HG03045 (cell line): ENCODE results near the gene AGBL2.
A peak's percentile ranks its signal among the peaks of the same experiment; 100 is the strongest.
"Not testable (repeated sequence)": the region's sequence is repeated elsewhere in the genome, so short reads cannot be mapped to it uniquely, and the experiment has no call there.

Experiments
- ATAC-seq: cut with Tn5 transposase; IDR thresholded peaks from one replicate; pipeline ENCODE4 v1.9.1; 2021; ENCODE audit warnings: mild to moderate bottlenecking, moderate library complexity; ENCODE audit not compliant: unreplicated experiment

AGBL2 gene

DNA sequence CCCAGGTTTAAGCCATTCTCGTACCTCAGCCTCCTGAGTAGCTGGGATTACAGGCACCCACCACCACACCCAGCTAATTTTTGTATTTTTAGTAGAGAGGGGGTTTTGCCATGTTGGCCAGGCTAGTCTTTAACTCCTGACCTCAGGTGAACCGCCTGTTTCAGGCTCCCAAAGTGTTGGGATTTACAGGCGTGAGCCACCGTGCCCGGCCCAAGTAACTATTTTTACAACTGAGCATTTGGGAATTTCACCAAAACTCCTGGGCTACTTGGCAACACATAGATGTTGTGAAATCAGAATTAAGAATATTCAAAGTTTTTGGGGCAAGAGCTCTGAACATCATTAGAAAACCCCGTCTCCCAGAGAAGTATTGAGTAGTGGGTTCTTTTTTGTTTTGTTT, 74.7 kb downstream of the AGBL2 start:
- ATAC-seq: not testable (repeated sequence)

DNA sequence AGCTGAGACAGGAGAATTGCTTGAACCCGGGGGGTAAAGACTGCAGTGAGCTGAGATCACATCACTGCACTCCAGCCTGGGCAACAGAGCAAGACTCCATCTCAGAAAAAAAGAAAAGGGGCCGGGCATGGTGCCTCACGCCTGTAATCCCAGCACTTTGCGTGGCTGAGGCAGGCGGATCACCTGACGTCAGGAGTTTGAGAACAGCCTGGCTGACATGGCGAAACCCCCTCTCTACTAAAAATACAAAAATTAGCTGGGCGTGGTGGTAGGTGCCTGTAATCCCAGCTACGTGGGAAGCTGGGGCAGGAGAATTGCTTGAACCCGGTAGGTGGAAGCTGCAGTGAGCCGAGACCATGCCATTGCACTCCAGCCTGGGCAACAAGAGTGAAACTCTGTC, 78.8 kb downstream of the AGBL2 start:
- not testable (repeated sequence) for ATAC-seq

DNA sequence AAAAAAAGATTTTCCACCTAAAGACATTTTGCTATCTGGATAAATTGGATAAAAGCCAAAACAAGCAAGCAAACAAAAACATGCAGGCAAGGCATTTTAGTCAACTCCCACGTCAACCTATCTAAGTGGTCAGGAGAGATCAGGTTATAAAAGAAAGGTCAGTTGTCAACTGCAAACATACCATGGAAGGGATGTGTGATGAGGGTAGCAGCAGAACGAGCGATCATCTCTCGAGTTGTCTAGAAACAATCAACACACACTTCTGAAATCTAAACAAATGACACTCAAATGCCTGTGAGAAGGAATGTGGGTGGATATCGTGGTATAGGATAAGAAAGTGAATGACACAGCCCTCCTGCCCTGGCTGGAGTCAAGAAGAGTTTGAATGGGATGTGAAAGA, 83.7 kb downstream of the AGBL2 start:
- ATAC-seq: no peak

DNA sequence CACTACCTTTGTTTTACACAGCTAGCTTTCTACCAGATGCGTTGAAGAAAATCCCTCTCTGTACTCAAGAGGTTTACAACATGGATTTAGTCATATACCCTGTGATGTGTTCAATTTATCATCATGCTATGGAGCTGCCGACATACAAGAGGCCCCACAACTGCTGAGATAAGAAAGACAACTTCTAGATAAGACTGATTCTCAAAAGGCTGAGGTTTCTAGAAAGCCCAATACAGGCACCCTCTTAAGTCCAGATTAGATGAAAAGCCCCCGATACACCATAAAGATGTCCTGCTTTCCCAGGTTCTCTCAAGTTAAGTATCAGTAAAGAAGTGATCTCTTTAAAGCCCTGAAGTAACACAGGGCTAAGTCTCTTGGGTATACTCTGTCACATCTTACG, 87.1 kb downstream of the AGBL2 start:
- no peak for ATAC-seq

DNA sequence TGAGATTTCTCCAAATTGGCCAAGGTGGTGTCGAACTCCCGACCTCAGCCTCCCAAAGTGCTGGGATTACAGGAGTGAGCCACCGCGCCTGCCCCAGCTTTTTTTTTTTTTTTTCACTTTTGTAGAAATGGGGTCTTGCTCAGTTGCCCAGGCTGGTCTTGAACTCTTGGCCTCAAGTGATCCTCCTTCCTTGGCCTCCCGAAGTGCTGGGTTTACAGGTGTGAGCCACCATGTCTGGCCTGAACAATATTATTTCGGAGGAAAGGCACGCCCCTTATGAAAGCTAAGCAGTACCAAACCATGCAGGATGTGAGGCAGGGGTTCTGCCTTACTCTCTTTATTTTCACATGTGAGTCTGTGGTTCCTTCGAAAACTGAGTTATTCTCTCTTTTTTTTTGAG, 88.9 kb downstream of the AGBL2 start:
- no peak for ATAC-seq

DNA sequence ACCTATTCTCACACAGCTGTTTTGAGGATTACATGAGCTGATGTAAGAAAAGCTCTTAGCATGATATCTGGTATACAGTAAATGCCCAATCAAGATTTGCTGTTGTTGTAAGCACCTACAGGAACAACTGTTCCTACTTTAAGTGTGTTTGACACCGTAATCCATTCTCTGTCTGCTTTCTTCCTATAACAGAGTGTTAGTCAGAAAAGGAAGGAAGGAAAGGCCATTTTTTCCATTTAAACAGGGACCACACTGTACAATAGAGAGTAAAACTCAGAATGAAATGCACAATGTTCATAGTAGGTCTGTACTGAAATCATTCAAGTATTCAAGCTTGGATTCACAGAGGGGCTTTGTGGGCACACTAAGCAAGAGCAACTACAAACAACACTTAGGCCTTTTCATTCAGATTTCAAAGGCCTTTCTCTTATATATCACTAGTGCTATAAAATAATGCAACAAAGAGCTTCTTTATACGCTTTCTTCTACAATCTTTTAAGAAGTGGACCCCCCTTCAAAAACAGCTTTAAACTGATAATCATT, 94.3 kb downstream of the AGBL2 start:
- ATAC-seq: no peak

DNA sequence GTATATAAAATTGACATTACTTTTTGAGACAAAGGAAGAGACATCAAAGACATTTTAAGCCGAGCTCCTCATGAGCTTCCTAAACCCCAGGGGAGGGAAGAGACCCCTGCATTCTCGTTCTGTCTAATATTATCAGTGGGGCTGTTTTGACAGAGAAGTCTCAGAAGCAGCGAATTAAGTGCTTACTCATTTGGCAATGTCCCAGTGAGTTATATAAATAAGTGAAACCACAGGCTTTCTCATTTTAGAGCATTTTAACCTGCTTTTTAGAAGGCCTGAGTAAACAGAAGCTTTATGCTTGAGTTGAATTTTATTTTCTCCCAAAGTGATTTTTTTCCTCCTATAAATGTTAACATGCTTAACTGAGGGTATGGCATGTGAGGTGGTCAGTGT, 97.8 kb downstream of the AGBL2 start:
- ATAC-seq: no peak

DNA sequence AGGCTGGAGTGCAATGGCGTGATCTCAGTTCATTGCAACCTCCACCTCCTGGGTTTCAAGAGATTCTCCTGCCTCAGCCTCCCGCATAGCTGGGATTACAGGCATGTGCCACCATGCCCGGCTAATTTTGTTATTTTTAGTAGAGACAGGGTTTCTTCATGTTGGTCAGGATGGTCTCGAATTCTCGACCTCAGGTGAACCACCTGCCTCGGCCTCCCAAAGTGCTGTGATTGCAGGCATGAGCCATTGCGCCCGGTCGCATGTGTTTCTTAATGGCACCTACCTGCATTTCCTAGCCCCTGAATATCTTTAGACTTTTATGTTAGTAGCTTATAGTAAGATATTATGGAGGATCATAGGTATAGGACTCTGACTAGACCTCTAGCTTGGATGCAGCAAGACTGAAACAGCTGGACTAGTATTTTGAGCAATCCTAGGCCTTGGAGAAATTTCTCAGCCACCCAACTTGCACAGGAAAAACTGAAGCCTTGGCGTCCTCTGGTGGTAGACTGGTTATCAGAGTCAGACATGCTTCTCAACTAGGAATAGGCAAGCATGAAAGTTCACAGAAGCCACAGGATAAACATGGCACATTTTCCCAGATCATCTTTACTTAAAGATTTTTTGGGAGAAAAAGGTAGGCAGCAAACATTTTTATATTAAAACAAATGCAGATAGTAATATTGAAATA, 98.3 kb downstream of the AGBL2 start:
- no peak for ATAC-seq

DNA sequence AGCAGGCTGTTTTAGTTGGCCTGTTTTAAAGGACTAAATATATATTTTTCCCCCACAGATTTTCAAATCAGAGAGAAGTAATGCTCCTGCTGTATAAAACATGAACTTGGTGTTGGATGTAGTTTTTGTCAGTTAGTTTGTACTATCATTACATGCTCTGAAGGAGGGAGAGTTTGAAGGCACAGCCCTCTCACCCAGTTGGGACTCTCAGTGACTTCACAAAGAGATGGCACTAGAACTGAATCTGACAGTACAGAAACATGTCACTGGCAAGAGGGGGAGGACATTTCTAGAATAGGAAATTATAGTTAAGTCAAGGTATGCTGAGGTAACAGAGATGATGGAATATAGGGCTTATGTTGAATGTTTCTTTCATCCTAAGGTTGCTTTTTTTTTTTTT, 99.9 kb downstream of the AGBL2 start:
- no peak for ATAC-seq

DNA sequence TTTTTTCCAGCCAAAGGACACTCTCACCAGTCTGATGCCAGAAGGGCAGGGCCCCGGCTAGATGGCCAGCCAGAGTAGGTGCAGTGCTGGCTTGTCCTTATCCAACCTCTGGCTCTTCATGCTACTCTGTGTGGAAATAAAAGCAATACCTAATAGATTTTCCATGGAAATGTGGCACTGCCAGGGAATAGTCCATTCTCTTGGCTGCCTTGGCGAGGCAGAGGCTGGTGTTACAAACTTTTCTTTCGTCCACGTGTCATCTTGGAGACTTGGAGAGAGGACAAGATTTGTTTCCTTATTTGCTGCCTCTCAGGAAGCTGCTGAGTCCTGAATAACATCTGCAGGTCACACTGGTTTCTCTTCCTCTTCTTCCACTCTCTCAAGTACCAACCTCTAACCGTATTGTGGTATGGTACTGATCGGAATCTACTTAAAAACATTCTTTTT, 103.8 kb downstream of the AGBL2 start:
- peak; percentile 68 for ATAC-seq

DNA sequence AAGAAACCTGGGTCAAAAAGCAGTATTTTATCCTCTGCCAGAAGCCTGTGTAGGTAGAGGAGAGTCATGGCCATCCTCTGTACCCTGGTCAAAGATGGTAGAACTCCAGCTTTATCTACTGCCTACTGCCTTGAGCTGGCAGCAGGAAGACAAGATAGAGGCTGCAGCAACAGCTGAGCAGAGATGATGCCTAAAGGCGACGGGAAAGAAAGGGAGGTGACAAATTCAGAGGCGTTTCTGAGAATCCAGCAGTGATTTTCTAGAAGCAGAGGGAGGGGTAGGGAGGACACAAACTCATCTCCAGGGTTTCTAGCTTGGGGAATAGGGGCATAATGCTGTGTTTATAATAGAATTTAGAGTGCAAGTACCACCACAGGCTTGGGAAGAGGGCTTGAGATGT, 105.5 kb downstream of the AGBL2 start:
- no peak for ATAC-seq
